DMS114 treated with DMSO at 0.1 percent for 48 hours (cell line): ENCODE results near the gene POLD1.
"Not testable (repeated sequence)": the region's sequence is repeated elsewhere in the genome, so short reads cannot be mapped to it uniquely, and the experiment has no call there.

Experiments
- DNase-seq: peaks from one replicate; lab custom pipeline; 2025; ENCODE audit not compliant: unreplicated experiment; lab: John Stamatoyannopoulos, UW

Gene POLD1

DNA sequence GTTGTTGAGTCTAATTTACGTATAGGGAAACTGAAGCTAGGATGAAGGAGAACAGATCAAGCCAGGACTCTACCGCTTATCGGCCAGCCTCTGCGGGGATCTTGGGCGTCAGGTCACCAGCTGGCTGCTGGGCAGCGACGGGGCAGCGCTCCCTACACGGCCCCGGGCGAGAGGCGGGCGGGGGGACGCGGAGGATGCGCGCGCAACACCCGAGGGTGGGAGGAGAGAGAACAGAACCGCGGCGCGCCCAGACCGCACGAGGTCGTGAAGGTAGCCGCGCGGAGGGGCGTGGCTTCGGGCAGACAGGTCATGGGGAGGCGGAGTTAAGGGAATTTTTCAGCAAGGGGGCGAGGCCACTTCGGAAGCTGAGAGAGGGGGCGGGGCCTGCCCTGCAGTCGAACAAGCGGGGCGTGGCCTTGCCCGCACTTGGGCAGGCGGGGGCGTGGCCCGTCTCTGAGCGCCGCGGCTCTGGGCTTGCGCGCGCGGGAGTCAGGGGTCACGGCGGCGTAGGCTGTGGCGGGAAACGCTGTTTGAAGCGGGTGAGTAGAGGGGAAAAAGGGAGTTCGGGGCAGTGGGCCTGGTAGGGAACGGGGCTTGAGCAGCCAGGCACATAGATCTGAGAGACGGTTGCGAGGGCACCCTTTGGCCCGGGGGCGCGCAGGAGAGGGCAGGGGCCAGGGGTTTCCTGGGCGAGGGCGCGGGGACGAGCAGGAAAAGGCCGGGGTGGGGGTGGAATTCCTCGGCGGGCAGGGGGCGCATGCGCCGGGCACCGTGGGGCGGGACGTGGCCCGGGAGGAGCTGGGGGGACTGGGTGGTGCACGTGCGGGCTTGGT is at the start of gene POLD1:
TSS of gene POLD1 (plus strand) at position 496 of the 833 bp plus-strand sequence. CDS start 14,505 bp downstream, outside the sequence.
- peak; percentile 87 for DNase-seq

GRCh38 chr19:50334741-50335421 is 49.3 kb upstream of the POLD1 start:
- no peak for DNase-seq

DNA sequence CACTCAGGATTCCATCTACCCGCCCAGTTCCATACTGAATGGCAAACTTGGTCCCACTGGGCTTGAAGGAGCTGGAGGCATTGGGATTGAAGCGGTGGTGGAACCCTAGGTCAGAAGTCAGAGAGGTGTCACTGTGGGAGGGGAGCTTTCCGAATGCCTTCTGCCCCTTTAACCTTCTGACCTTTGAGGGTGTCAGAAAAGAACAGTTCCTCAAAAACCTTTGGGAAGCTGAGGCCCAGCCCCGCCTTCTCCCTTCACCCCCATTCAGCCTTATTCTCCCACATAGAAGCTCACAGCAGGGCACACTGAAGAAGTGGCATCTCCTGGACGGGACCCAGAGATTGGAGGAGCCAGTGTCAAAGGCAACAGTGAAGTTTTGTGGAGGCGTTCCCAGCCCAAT is 47.1 kb upstream of the POLD1 start:
- not testable (repeated sequence) for DNase-seq

DNA sequence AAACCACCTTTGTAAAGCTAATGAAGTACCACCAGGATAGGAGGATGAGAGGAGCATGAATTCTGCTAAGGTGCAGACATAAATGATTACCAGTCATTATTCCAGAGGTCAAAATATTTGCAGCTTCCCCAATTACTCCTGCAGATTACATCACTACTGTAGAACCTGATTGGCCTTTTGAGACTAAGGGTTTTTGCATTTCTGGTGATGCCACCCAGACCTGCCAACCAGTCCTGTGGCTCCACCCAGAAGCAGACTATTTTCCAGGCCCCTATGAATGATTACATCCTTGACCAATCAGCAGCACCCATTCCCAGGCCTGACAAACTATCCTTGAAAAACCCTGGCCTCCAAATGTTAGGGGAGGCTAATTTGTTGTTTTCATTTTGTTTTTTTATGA is 43.8 kb upstream of the POLD1 start:
- DNase-seq: no peak

GRCh38 chr19:50341091-50341564 is 43.0 kb upstream of the POLD1 start:
- no peak for DNase-seq

GRCh38 chr19:50344661-50345318 is 39.4 kb upstream of the POLD1 start:
- DNase-seq: no peak

DNA sequence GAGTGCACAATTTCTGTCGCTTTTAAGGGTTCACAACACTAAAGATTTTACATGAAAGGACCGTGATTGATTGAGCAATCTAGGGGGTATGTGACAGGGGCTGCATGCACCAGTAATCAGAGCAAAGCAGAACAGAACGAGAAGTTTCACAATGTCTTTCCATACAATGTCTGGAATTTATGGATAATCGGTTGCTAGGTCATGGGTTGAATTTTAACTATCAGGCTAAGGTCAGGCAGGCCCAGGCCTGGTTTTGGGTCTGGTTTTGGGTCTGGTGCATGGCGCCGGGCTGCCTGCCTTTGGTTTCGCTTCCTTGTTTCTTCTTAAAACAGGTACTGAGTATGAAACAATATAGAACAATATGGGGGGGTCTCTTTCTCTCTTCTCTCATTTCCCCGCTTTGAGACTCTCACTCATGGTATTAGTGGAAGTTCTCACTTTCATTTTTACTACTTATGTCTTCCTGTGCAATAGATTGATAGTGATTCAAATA is 37.0 kb upstream of the POLD1 start:
- not testable (repeated sequence) for DNase-seq

DNA sequence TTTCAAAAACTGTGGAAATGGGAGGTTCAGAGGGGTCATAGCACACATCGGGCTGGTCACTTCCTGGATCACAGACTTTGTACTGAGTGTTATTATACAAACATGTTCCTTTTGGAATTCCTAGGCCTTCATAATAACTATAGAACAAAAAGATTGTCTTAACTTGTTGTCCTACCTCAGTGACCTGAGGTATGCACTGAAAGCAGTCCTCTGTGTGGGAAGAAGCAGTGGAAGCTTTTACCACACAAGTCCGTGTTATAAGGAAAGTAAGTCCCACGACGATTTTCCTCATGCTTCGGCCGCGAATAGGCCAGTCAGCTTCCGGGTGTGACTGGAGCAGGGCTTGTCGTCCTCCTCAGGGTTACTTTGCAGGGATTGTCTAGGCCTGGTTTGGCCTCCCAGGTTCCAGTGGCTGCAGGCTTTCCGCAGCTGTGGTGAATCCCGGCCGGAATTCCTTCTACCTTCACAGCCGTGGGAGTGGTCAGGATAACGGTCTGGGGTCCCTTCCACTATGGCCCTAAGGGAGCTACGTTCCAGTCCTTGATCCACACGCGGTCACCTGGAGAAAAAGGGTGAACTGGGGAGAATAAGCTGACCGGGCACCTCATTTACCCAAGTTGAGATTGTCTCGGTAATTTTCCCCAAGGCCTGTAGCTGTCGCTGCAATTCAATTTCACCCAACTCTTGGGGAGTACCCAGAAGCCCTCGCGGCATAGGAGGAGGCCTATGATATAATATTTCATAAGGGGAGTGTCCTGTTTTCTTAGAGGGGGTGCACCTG is 34.7 kb upstream of the POLD1 start:
- DNase-seq: no peak

GRCh38 chr19:50352242-50352641 is 31.9 kb upstream of the POLD1 start:
- no peak for DNase-seq

DNA sequence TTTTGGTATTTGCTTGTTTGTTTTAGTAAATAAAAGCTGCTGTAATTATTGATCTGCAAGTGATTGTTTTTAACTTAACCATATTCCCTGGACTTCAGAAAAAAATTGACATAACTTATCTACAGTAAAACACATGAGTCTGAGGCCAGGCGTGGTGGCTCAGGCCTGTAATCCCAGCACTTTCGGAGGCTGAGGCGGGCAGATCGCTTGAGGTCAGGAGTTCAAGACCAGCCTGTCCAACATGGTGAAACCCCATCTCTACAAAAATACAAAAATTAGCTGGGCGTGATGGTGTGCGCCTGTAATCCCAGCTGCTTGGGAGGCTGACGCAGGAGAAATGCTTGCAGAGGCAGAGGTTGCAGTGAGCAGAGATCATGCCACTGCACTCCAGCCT is 30.7 kb upstream of the POLD1 start:
- not testable (repeated sequence) for DNase-seq

DNA sequence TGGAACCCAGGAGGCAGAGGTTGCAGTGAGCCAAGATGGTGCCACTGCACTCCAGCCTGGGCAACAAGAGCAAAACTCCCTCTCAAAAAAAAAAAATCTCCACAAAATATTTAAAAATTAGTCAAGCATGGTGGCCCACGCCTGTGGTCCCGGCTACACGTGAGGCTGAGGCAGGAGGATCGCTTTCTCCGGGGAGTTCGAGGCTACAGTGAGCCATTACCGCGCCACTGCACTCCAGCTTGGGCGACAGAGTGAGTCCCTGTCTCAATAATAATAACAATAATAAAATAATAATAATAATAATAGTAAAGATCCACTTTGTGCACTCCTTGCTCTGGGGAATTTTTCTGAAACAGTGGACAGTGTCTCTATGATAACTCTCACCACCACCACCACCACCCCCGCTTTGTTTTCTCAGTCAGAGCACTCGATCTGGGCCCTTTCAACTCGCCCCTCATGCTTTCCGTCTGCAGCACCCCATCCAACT is 27.4 kb upstream of the POLD1 start:
- no peak for DNase-seq

- DNase-seq: peak; percentile 10
Observed at GRCh38 chr19:50357178-50358100, 26.7 kb upstream of the POLD1 start.

DNA sequence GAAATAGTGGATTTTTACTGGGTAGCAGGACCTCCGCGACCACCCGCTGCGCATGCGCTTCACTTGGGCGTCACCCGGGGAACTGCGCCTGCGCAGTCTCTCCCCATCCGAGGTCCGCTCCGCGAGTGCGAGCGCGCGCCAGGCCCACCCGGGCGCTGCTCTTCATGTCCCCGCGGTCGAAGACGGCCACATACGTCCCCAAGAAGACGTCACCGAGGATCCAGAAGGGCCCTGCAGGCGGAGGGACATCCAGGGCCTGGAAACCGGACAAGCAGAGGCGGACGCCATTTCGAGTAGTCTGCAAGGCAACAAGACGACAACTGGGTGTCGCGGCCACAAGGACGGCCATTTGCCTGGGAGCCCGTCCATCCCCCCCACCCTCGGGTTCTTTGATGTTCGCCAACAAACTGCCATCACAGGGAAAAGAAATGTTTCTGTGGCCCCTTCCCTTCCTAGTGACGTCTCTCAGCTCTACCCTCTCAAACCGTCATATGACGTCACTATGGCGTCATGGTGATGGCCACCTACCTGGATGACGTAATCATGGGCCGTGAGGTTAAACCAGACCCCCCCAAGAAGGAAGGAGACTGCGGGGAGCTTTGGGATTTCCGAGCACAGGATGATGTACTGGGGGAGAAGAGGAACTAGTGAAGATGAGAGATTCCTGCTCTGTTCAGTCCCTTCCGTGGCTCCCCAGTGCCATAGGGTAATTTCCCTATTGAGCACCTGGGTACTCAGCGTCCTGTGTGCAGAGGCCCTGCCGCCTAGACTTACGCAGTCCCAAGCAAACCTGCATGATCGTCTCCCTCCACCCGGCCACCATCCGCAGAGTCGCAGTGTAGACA is 25.4 kb upstream of the POLD1 start:
- no peak for DNase-seq

GRCh38 chr19:50359328-50359818 is 24.8 kb upstream of the POLD1 start:
- no peak for DNase-seq

GRCh38 chr19:50361290-50362029 is 22.7 kb upstream of the POLD1 start:
- no peak for DNase-seq

DNA sequence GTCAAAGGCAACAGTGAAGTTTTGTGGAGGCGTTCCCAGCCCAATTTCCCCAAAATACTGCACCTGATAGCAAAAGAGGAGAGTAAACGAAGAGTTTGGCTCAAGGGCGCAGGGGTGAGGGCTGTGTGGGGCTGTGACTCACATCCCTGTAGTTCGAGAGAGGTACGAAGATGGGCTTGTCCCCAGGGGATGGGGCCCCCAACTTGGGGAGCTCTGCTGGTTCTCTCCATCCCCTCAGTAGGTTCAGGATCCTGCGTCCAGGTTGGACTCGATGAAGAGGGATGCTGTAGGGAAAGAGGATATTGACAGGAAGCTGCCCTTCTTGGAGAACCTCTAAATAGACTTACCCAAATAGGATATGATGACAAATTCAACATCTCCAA is 22.1 kb upstream of the POLD1 start:
- no peak for DNase-seq

GRCh38 chr19:50362656-50363424 is 21.3 kb upstream of the POLD1 start:
- DNase-seq: no peak
